SH-SY5Y (cell line): ENCODE results near the gene ELAPOR1.

Source experiments
- GATA2 ChIP-seq: IDR thresholded peaks from 2 replicates; pipeline ENCODE4 v1.6.1; 2011; ENCODE audit warnings: mild to moderate bottlenecking, low read depth, low read length
- GATA3 ChIP-seq: IDR thresholded peaks from 2 replicates; pipeline ENCODE4 v1.6.1; 2011; ENCODE audit warnings: low read depth, mild to moderate bottlenecking, low read length, moderate library complexity

ELAPOR1 gene

DNA sequence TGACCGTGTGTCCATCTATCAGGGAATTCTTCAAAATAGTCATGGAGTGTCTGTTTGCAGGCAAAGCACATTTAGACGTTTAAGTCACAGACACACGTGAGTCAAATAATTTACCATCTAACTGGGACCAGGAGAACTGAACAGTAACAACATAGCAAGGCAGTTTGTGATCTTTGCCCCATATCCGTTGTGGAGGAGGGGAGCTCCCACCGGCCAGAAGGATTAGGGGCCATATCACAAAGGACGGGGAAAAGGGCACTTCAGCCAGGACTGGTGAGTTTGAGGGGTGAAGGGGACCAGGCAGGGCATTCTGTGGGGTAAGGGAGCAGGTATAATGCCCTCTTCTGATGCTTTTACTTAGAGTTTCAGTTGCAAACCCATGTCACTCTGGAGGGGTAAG, 22.9 kb downstream of the ELAPOR1 start:
- TF ChIP-seq GATA2 (no peak), GATA3 (no peak)

DNA sequence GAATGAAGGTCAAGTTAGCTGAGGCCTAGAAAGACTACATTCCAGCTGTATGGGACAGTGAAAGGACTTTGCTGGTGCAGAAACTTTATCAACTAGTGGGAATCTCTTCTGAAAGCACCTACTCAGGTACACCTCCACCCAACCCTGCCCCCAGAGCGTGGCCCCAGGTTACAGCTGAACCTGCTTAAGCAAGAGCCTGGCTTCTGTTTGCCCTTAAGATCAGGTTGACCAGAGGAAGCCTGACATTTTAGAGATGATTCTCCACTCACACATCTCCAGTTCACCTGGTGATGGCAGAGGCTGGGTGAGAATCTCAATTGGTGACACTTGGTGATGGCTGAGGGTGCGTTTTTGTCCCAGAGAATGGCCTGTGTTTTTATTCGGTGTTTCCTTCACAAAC, 24.0 kb downstream of the ELAPOR1 start:
- TF ChIP-seq GATA2 = no peak

DNA sequence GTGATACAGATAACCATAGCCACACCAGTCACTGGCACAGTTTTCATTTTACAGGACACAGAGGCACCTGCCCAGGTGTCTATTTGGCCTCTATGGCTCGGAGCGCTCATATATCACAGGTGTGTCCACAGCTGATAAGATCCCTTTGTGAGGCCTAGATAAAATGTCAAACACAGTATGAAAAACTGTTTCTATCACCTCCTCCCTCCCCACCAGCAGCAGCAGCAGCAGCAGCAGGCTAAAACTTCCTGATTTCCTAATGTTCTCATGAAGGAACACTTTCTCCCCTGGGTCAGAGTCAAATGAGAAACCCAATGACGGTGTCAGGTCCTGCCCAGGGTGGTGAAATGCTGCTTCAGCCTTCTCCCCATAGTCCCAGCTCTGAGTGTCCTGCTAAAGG, 24.4 kb downstream of the ELAPOR1 start:
- no peak for TF ChIP-seq GATA3

DNA sequence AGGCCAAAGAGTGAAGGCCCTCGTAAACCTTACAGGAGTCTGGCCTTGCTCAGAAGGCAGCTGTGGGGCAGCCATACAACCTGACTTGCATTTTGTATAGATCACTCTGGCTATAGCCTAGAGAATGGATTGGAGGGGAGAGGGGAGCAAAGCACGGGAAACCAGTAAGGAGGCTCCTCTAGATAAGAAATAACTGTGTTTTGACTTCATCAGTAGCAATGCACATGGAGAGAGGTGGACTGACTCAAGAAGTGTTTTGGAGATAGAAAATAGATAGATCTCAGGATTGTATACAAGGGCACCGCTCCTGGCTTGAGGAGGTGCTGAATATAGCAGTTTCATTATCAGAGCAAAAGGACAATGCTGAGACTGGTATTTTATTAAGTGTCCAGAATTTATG, 26.5 kb downstream of the ELAPOR1 start:
- TF ChIP-seq GATA2 = no peak
- no peak for TF ChIP-seq GATA3

DNA sequence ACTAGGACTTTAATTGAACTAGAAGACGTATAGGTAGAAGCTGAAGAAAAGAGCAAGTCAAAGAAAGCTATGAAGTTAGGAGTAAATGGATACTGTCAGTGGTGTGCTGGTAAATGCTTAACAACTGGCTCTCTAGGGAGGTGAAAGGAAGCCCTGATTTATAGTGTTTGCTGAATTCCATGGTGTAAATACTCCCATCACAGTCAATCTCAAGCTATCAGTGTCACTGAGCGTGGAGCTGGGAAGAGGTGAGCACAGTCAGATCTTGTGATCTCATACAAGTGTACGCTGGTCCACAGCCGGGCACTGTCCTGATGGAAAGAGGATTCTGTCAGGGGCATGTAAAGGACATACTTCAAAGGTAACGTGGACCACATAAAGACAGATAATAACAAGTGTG, 28.3 kb downstream of the ELAPOR1 start:
- TF ChIP-seq GATA3 (no peak), GATA2 (no peak)

DNA sequence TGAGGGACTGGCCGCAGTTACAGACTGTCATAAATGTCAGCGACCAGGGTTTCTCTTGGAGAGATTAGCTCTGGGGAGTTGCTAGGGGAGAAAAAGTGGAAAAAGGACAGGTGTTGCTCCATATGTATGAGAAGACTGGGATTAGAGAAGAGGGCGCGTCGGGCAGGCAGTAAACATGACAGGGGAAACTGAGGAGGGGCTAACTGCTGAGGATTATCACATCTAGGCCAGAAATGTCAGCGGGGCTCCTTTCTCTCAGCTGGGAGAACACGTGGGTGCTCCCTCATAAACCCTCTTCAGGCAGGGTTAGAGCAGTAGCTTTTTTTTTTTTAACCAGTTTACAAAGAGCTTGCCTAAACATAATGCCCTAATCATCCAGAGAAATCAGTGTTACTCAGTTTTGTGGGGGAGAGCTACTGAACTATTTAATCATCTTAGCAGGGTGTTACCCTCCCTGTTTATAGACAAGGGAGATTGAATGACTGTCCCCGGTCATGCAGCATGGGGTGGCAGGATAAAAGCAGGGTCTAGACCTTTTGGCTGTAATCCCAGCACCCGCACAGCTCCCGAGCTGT, 35.2 kb downstream of the ELAPOR1 start:
- TF ChIP-seq GATA3 (no peak), GATA2 (no peak)

DNA sequence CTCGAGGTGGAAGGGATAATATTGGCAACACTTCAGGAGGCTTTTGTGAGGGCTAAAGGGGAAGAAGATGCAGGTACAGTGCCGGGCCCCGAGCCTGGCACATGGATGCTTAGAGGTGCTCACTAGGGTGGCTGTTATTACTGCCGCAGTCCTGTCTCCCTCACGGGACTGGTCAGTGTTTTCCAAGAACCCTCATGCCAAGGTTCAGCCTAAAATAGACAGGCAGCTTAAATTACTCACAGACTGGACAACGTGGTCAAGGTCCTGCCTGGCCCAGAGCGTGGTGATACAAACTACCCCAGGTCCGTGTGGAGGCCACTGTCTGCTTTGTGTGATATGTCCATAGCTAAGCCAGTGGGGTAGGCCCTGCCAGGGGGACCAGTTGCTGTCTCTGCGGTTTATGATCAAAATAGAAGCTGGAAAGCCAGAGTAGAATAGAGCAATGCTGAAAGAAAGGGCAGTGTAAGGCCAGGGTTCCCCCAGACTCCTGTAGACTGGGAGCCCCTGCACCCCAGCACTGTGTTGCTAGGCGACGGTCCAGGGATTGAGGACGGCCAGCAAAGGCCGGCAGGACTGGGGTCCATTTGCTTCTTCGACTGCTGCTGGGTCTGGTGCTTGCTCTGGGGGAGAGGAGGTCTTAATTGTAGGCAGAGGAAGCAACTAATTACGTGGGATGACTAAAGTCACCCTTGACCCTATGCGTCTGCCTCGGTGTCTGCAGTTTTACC, 36.1 kb downstream of the ELAPOR1 start:
- TF ChIP-seq GATA2 (no peak), GATA3 (no peak)

DNA sequence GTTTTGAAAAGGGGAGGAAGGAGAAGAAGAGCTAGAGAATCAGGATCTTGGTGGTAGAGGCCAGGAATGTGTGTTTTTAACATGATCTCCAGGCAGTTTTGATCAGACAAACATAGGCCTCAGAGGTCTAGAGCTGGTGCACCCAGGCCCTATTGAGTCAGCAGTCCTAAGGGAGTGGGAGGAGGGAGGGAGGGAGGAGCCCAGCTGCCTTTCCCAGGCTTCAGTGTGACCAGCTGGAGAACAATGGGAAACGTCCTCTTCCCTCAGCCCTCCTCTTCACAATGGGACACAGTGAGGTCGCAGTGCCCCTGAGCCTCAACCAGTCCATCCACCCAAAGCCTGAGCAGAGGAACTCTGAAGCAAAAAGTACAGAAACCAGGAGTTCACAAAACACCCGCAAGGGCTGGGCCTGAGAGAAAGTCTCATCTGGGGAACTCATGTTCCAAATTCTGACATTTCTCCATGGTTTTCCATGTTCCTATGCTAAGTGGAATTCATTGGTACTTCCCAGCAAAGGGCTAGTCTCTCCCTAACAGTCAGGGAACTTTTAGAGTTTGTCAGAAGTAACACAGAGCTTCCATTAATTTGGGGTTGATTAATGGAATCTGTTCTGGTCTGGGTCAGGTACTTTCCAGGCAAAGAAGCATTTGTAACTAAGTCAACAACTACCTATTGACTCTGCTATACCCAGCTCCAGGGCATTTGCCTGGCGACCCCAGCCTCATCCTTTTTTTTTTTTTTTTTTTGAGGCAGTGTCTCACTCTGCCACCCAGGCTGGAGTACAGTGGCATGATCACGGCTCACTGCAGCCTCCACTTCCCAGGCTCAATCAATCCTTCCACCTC, 37.5 kb downstream of the ELAPOR1 start:
- TF ChIP-seq GATA2 (no peak), GATA3 (no peak)

DNA sequence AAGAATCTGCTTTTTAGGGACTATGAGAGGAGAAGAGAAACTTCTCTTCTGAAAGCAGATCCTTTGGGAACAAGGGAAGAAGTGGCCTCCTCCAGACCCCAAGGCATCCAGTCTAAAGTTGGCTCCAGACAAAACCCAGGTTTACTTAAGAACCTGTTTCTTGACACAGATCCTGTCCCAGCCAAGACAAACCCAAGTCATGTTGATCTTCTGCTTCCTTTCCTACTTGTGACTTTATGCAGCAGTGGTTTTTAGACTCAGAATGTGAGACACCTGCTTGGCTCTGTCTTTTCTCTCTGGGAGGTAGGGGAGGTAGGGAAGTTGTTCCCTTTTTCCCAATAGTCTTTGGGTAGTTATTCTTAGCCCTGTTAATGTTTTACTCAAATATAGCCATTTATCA, 38.3 kb downstream of the ELAPOR1 start:
- TF ChIP-seq GATA3 (no peak), GATA2 (no peak)

DNA sequence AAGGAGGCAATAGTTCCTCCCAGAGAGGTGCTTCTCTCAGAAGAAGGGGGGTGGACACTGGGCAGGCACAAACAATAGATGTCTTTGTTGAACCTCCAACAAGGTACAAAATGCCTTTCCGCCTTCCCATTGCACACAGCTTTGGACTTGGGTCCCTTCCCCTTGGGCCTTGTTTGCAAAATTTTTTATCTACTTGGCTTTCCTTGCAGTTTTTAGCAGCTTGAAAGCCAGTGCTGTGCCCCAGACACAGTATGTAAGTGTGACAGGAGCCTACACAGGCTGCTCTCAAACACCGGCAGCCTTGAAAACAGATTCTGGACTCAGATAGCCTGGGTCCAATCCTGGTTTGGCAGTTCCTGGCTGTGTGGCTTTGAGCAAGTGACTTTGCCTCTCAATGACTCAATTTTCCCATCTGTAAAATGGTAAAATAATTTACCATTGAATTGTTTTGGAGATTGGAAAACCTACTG, 43.0 kb downstream of the ELAPOR1 start:
- TF ChIP-seq GATA3 (no peak), GATA2 (no peak)

DNA sequence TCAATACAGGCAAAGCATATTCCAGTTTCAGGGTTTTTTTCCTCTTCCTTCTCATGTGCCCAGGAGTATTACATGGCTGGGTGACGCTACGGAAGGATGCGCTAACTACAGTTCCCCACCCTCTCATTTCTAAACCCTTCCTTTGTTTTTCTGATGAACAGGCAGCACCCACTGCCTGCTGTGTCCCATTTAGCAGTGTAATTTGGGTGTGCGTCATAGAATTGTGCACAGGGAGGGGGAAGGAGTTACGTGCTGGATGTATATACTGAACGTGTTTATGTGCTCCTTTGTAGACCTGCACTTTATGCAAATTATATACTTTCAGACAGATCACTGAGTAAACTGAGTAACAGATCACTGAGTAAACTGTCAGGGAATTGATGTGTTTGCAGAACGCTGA, 44.5 kb downstream of the ELAPOR1 start:
- TF ChIP-seq GATA2 (no peak), GATA3 (no peak)

DNA sequence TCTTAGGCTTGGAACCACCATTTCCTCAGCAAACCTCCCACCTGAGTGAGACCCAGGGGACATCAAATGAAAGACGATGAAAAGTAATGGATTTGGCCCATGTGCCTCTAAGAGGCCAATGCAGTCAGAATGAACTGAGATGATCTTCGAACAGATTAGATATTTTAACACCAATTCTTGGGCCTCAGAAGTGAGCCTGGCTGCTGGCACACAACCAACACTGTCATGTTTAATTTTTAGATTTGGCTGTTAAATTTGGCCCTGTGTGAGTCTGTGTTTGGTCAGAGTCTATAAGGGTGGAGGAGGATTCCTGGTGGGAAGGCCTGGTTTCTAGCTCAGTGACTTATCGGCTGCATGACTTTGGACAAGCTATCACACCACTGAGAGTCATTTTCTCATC, 45.4 kb downstream of the ELAPOR1 start:
- no peak for TF ChIP-seq GATA2
- TF ChIP-seq GATA3 = no peak

DNA sequence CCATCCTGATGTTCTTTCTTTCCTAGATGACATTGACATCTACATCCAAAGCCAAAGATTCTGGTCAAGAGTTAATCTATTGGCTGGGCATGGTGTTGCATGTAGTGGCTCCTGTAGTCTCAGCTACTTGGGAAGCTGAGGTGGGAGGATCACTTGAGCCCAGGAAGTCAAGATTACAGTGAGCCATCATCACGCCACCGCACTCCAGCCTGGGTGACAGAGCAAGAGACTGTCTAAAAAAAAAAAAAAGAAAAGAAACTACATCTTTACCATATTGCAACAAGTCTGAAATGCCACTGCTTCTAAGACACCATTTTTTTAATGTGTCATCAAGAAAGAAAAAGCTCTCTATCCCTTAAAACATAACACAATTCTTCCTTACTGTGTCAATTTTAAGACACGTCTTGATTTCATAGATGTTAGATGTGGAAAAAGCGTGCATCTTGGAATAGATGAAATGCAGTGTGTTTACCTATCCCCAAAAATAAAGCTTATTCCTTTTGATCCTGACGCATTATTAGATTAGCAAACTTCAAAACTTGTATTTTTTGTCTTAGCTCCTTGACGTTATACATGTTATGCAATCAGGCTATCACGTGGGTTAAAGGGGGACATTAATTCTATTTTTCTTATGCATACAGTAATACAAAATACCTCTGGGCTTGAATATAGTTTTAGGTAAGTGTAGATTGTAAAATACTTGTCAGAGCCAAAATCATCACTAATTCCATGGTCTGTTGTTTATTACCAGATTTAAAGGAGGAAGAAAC, 46.3 kb downstream of the ELAPOR1 start:
- no peak for TF ChIP-seq GATA2
- TF ChIP-seq GATA3 = no peak
